HUES6 (cell line): ENCODE measurements around the gene CNTNAP2.

Source experiments
- H3K27ac ChIP-seq: 2 replicates; pipeline ENCODE4 v1.7.0; 2013; ENCODE audit warnings: low read depth, mild to moderate bottlenecking, low read length, inconsistent platforms
- H3K27me3 ChIP-seq: 2 replicates; pipeline ENCODE4 v1.6.1; 2013; ENCODE audit warnings: low read length; ENCODE audit not compliant: control insufficient read depth, insufficient read depth
- H3K36me3 ChIP-seq: 2 replicates; pipeline ENCODE4 v1.6.1; 2013; ENCODE audit warnings: low read length; ENCODE audit not compliant: control insufficient read depth, insufficient read depth
- H3K4me1 ChIP-seq: 2 replicates; pipeline ENCODE4 v1.6.1; 2013; ENCODE audit warnings: low read length; ENCODE audit not compliant: control insufficient read depth, insufficient read depth
- H3K4me3 ChIP-seq: 2 replicates; pipeline ENCODE4 v1.5.1; 2013; ENCODE audit warnings: low read depth, low read length
- H3K9ac ChIP-seq: one replicate; pipeline ENCODE4 v1.6.1; 2013; ENCODE audit warnings: mild to moderate bottlenecking, low read length
- H3K9me3 ChIP-seq: 2 replicates; pipeline ENCODE4 v1.6.1; 2013; ENCODE audit warnings: low read depth, low read length; ENCODE audit not compliant: control insufficient read depth, insufficient read depth

The CNTNAP2 gene

GRCh38 chr7:146661435-146661834, 544.8 kb downstream of the CNTNAP2 start:
- no peak overlapping the region for H3K9ac ChIP-seq
- no peak overlapping the region for H3K27ac ChIP-seq
- H3K9me3 ChIP-seq: 0 out of 2 replicates have a peak, but pooled peaks cover 2% of the 10 kb centered on the region
- H3K4me1 ChIP-seq: no peaks in the 10 kb centered on the region
- H3K27me3 ChIP-seq: no peaks in the 10 kb centered on the region
- H3K4me3 ChIP-seq: no peak overlapping the region
- no peaks in the 10 kb centered on the region for H3K36me3 ChIP-seq

- Histone ChIP-seq H3K4me3 (no peak overlapping the region), H3K9ac (no peak overlapping the region), H3K4me1 (no peaks in the 10 kb centered on the region), H3K9me3 (0 out of 2 replicates have a peak, but pooled peaks cover 3% of the 10 kb centered on the region), H3K27ac (no peak overlapping the region), H3K36me3 (no peaks in the 10 kb centered on the region), H3K27me3 (no peaks in the 10 kb centered on the region)
Observed at GRCh38 chr7:146661929-146662328, 545.3 kb downstream of the CNTNAP2 start.

GRCh38 chr7:146665023-146665422, 548.4 kb downstream of the CNTNAP2 start:
- H3K27ac ChIP-seq: no peak overlapping the region

DNA sequence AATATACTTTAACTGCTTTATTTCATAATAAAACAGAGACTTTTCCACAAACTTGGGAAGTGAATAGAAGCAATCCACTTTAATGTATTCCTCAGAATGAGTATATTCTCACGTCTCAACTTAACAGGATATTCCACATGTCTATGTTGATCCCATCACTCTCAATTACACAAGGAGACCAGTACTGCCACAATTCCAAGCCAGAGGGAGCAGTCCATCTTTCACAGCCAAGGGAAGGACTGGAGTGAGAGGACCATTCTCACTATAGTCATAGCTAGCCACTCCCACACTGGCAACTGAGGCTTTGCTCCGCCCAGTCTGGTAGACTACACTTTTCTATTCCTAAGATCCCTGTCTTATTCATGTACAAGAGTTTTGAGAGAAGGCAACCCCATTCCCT, 553.9 kb downstream of the CNTNAP2 start:
- Histone ChIP-seq H3K9me3 (0 out of 2 replicates have a peak, but pooled peaks cover 3% of the 10 kb centered on the region), H3K9ac (no peak overlapping the region), H3K4me1 (no peaks in the 10 kb centered on the region), H3K4me3 (no peak overlapping the region), H3K27ac (no peak overlapping the region), H3K27me3 (no peaks in the 10 kb centered on the region), H3K36me3 (no peaks in the 10 kb centered on the region)

More at GRCh38 chr7:146665023-146665422, 548.4 kb downstream of the CNTNAP2 start:
- Histone ChIP-seq H3K36me3 (no peaks in the 10 kb centered on the region), H3K4me1 (no peaks in the 10 kb centered on the region), H3K9me3 (0 out of 2 replicates have a peak, but pooled peaks cover 3% of the 10 kb centered on the region), H3K27me3 (no peaks in the 10 kb centered on the region), H3K9ac (no peak overlapping the region), H3K4me3 (no peak overlapping the region)

- Histone ChIP-seq H3K9me3 (no peaks in the 10 kb centered on the region), H3K27ac (no peak overlapping the region), H3K36me3 (no peaks in the 10 kb centered on the region), H3K27me3 (no peaks in the 10 kb centered on the region), H3K9ac (no peak overlapping the region), H3K4me1 (no peaks in the 10 kb centered on the region), H3K4me3 (no peak overlapping the region)
Observed at GRCh38 chr7:146681487-146681886, 564.9 kb downstream of the CNTNAP2 start.

GRCh38 chr7:146683439-146683838, 566.8 kb downstream of the CNTNAP2 start:
- Histone ChIP-seq H3K4me3 (no peak overlapping the region), H3K36me3 (no peaks in the 10 kb centered on the region), H3K27me3 (no peaks in the 10 kb centered on the region), H3K9me3 (no peaks in the 10 kb centered on the region), H3K27ac (no peak overlapping the region), H3K4me1 (no peaks in the 10 kb centered on the region), H3K9ac (no peak overlapping the region)

- Histone ChIP-seq H3K9me3 (no peaks in the 10 kb centered on the region), H3K9ac (no peak overlapping the region), H3K36me3 (no peaks in the 10 kb centered on the region), H3K4me3 (no peak overlapping the region), H3K27ac (no peak overlapping the region), H3K27me3 (no peaks in the 10 kb centered on the region), H3K4me1 (no peaks in the 10 kb centered on the region; the same call in 1 of the 2 replicates)
Observed at GRCh38 chr7:146690987-146691386, 574.4 kb downstream of the CNTNAP2 start.

DNA sequence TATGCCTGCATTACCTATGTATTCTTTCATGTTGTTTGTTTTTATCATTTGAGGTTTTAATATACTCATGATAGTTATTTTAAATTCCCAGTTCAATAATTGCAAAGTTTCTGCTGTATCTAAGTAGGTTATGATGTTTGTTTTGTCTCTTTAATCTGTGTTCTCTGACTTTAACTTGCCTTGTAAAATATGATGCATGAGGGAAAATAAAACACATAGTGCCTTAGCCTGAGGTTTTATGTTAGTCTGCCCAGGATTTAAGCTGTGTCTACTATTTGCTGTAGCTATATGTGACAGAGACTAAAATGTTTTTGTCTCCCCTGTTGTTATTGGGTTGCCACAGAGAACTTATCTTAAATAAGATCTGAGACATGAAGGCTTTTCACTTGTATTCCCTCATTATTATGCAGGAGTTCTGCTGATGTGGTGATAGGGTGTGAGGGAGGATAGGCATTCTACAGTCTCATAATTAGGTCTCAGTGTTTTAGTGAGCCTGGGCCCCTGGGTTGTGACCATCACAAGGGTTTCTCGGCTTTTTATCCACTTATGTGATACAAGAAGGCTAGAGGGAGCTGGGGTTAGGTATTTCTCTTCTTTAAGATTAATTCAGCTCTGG, 582.5 kb downstream of the CNTNAP2 start:
- Histone ChIP-seq H3K27me3 (no peaks in the 10 kb centered on the region), H3K4me3 (no peak overlapping the region), H3K9ac (no peak overlapping the region), H3K9me3 (no peaks in the 10 kb centered on the region), H3K36me3 (no peaks in the 10 kb centered on the region), H3K27ac (no peak overlapping the region), H3K4me1 (no peaks in the 10 kb centered on the region)

- no peak overlapping the region for H3K9ac ChIP-seq
- H3K4me1 ChIP-seq: no peaks in the 10 kb centered on the region
- H3K27ac ChIP-seq: no peak overlapping the region
- H3K4me3 ChIP-seq: no peak overlapping the region
- H3K27me3 ChIP-seq: no peaks in the 10 kb centered on the region
- H3K36me3 ChIP-seq: no peaks in the 10 kb centered on the region
- H3K9me3 ChIP-seq: no peaks in the 10 kb centered on the region
Observed at GRCh38 chr7:146700015-146700560, 583.5 kb downstream of the CNTNAP2 start.

- Histone ChIP-seq H3K4me1 (no peaks in the 10 kb centered on the region), H3K9me3 (no peaks in the 10 kb centered on the region), H3K9ac (no peak overlapping the region), H3K27me3 (no peaks in the 10 kb centered on the region), H3K4me3 (no peak overlapping the region), H3K27ac (no peak overlapping the region), H3K36me3 (no peaks in the 10 kb centered on the region)
Observed at GRCh38 chr7:146701166-146701565, 584.6 kb downstream of the CNTNAP2 start.

DNA sequence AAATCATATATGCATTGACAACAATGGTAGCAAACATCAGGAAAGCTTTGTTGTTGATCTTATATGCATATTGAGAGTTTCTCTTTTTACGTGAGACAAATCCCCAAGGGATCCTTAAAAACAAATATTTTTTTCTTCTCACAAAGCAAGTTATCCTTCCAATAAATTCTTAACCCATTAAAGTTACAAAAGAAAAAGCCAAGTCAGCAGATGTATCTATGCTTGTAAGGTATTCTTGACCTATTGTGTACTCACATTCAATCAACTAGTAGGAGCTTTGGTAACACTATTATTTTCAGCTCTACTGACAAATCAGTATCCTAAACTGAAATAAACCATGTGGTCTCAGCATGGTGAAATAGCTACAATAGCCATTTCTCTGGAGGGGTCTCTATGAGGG, 586.3 kb downstream of the CNTNAP2 start:
- no peaks in the 10 kb centered on the region for H3K36me3 ChIP-seq
- no peaks in the 10 kb centered on the region for H3K4me1 ChIP-seq
- no peak overlapping the region for H3K4me3 ChIP-seq
- H3K9me3 ChIP-seq: no peaks in the 10 kb centered on the region
- no peaks in the 10 kb centered on the region for H3K27me3 ChIP-seq
- no peak overlapping the region for H3K27ac ChIP-seq
- H3K9ac ChIP-seq: no peak overlapping the region
